HG03520 (cell line): Measurements from ENCODE around the gene NDUFA9.

ENCODE experiments used
- ATAC-seq: cut with Tn5 transposase; IDR thresholded peaks from one replicate; pipeline ENCODE4 v1.9.1; 2021; ENCODE audit warnings: mild to moderate bottlenecking, moderate library complexity; ENCODE audit not compliant: unreplicated experiment

NDUFA9 gene

GRCh38 chr12:4648501-4649357, at the start of gene NDUFA9, which contains the start of gene AKAP3:
Gene NDUFA9, plus strand, starts transcription at chr12:4649114. Its CDS starts 13 bp downstream, at chr12:4649127.
Gene AKAP3, minus strand, starts transcription at chr12:4649051. Its CDS starts 10,855 bp downstream, at chr12:4638196.
- ATAC-seq, result peak; percentile 66

GRCh38 chr12:4603421-4603820, 45.5 kb upstream of the NDUFA9 start:
- no peak for ATAC-seq

GRCh38 chr12:4603946-4604345, 45.0 kb upstream of the NDUFA9 start:
- ATAC-seq, result no peak

- ATAC-seq, result peak; percentile 89
These were observed 44.2 kb upstream of the NDUFA9 start for GRCh38 chr12:4604684-4605193.

- ATAC-seq, result no peak
These were observed 41.9 kb upstream of the NDUFA9 start for GRCh38 chr12:4607056-4607455.

GRCh38 chr12:4609071-4609470, 39.8 kb upstream of the NDUFA9 start:
- ATAC-seq, result no peak

GRCh38 chr12:4610481-4610880, 38.4 kb upstream of the NDUFA9 start:
- ATAC-seq, result no peak

GRCh38 chr12:4615667-4616066, 33.2 kb upstream of the NDUFA9 start:
- ATAC-seq, result no peak

- no peak for ATAC-seq
These were observed 27.4 kb upstream of the NDUFA9 start for GRCh38 chr12:4621511-4621910.

GRCh38 chr12:4626543-4626942, 22.4 kb upstream of the NDUFA9 start:
- no peak for ATAC-seq

- ATAC-seq, result no peak
These were observed 20.5 kb upstream of the NDUFA9 start for GRCh38 chr12:4628406-4628805.

- no peak for ATAC-seq
These were observed 18.7 kb upstream of the NDUFA9 start for GRCh38 chr12:4630262-4630661.

GRCh38 chr12:4643747-4644146, 5.2 kb upstream of the NDUFA9 start:
- no peak for ATAC-seq

- no peak for ATAC-seq
These were observed 3.9 kb upstream of the NDUFA9 start for GRCh38 chr12:4645023-4645422.

- ATAC-seq, result no peak
These were observed 812 bp upstream of the NDUFA9 start for GRCh38 chr12:4648104-4648500.

GRCh38 chr12:4649358-4649661, 396 bp downstream of the NDUFA9 start:
- no peak for ATAC-seq

- ATAC-seq, result no peak
These were observed 4.3 kb downstream of the NDUFA9 start for GRCh38 chr12:4653257-4653656.

- no peak for ATAC-seq
These were observed 4.8 kb downstream of the NDUFA9 start for GRCh38 chr12:4653691-4654090.

- no peak for ATAC-seq
These were observed 15.1 kb downstream of the NDUFA9 start for GRCh38 chr12:4663971-4664505.

GRCh38 chr12:4665236-4665635, 16.3 kb downstream of the NDUFA9 start:
- ATAC-seq, result no peak

- ATAC-seq, result no peak
These were observed 30.8 kb downstream of the NDUFA9 start for GRCh38 chr12:4679711-4680110.

GRCh38 chr12:4681732-4682131, 32.8 kb downstream of the NDUFA9 start:
- ATAC-seq, result no peak
